HEK293 (cell line): ENCODE results near the gene WFDC10A.

Experiments used
- CTCF ChIA-PET: fragments of 350-600 bp; formaldehyde crosslinking; extraction: SDS; loops from one replicate; lab custom pipeline; 2021; ENCODE audit warnings: antibody characterized with exemption; lab: Yijun Ruan, JAX
- POLR2A ChIA-PET: fragments of 300-600 bp; formaldehyde crosslinking; extraction: SDS; loops from one replicate; lab custom pipeline; 2020; ENCODE audit warnings: antibody characterized with exemption, inconsistent platforms; lab: Yijun Ruan, JAX
- H3K27ac ChIP-seq: fragments of 200-500 bp; sonication (Bioruptor generic); 2 replicates; pipeline ENCODE4 v1.5.1; 2014; ENCODE audit warnings: low read depth, low read length, control low read depth, inconsistent platforms; ENCODE audit errors: extremely low read depth
- H3K36me3 ChIP-seq, 2 experiments: fragments of 200-500 bp in 1 of 2; sonication (Bioruptor generic) in 1 of 2; 1 replicate in 1 of 2; 2 replicates in 1 of 2; pipeline ENCODE4 v1.5.1; 2014 to 2017; ENCODE audit warnings: inconsistent platforms in 2 of 2, low read length in 2 of 2; ENCODE audit not compliant: control insufficient read depth in 2 of 2, insufficient read depth in 1 of 2
- H3K4me1 ChIP-seq: fragments of 200-500 bp; sonication (Bioruptor generic); 2 replicates; pipeline ENCODE4 v1.5.1; 2014; ENCODE audit warnings: mild to moderate bottlenecking, low read length, inconsistent platforms; ENCODE audit not compliant: control insufficient read depth, insufficient read depth
- H3K4me3 ChIP-seq: 2 replicates; pipeline ENCODE4 v1.5.1; 2011; ENCODE audit warnings: low read depth, mild to moderate bottlenecking, control low read depth, low read length, moderate library complexity
- H3K9me3 ChIP-seq: fragments of 200-500 bp; sonication (Bioruptor generic); 2 replicates; pipeline ENCODE4 v1.5.1; 2014; ENCODE audit warnings: low read depth, low read length, inconsistent platforms; ENCODE audit not compliant: control insufficient read depth, insufficient read depth
- BCL11A ChIP-seq: fragments of 450-650 bp; formaldehyde crosslinking; IDR thresholded peaks from 2 replicates; pipeline ENCODE4 v1.5.1; 2016; ENCODE audit warnings: low read depth, missing biosample characterization, missing genetic modification characterization
- GLIS1 ChIP-seq: fragments of 450-650 bp; formaldehyde crosslinking; IDR thresholded peaks from 2 replicates; pipeline ENCODE4 v1.5.1; 2016; ENCODE audit warnings: missing biosample characterization, missing genetic modification characterization
- HOXC10 ChIP-seq: sonication (generic); formaldehyde crosslinking; IDR thresholded peaks from 2 replicates; pipeline ENCODE4 v1.8.1; 2023; ENCODE audit warnings: mild to moderate bottlenecking, missing genetic modification reagents
- HOXD13 ChIP-seq: sonication (generic); formaldehyde crosslinking; IDR thresholded peaks from 2 replicates; pipeline ENCODE4 v1.8.0; 2022; ENCODE audit warnings: missing genetic modification reagents, borderline replicate concordance
- MYNN ChIP-seq: fragments of 450-650 bp; formaldehyde crosslinking; IDR thresholded peaks from 2 replicates; pipeline ENCODE4 v1.5.1; 2016; ENCODE audit warnings: missing biosample characterization, missing genetic modification characterization, borderline replicate concordance
- PRDM6 ChIP-seq: fragments of 450-650 bp; formaldehyde crosslinking; IDR thresholded peaks from 2 replicates; pipeline ENCODE4 v1.5.1; 2017; ENCODE audit warnings: missing biosample characterization, missing genetic modification characterization
- ZFP69B ChIP-seq: fragments of 450-650 bp; formaldehyde crosslinking; IDR thresholded peaks from 2 replicates; pipeline ENCODE4 v1.5.1; 2016; ENCODE audit warnings: missing biosample characterization, missing genetic modification characterization
- ZNF138 ChIP-seq: fragments of 450-650 bp; formaldehyde crosslinking; IDR thresholded peaks from 2 replicates; pipeline ENCODE4 v1.5.1; 2016; ENCODE audit warnings: missing biosample characterization, missing genetic modification characterization, borderline replicate concordance
- ZNF140 ChIP-seq: fragments of 450-650 bp; formaldehyde crosslinking; IDR thresholded peaks from 2 replicates; pipeline ENCODE4 v1.5.1; 2016; ENCODE audit warnings: missing biosample characterization, missing genetic modification characterization
- ZNF146 ChIP-seq: fragments of 450-650 bp; formaldehyde crosslinking; IDR thresholded peaks from 2 replicates; pipeline ENCODE4 v1.5.1; 2016; ENCODE audit warnings: missing biosample characterization, missing genetic modification characterization
- ZNF148 ChIP-seq: fragments of 450-650 bp; formaldehyde crosslinking; IDR thresholded peaks from 2 replicates; pipeline ENCODE4 v1.5.0; 2017; ENCODE audit warnings: missing biosample characterization, missing genetic modification characterization, borderline replicate concordance
- ZNF157 ChIP-seq: fragments of 450-650 bp; formaldehyde crosslinking; IDR thresholded peaks from 2 replicates; pipeline ENCODE4 v1.5.1; 2016; ENCODE audit warnings: missing biosample characterization, missing genetic modification characterization
- ZNF266 ChIP-seq: fragments of 450-650 bp; formaldehyde crosslinking; IDR thresholded peaks from 2 replicates; pipeline ENCODE4 v1.5.1; 2016; ENCODE audit warnings: missing biosample characterization, missing genetic modification characterization, low read depth
- ZNF324 ChIP-seq: fragments of 450-650 bp; formaldehyde crosslinking; IDR thresholded peaks from 2 replicates; pipeline ENCODE4 v1.5.1; 2016; ENCODE audit warnings: missing biosample characterization, missing genetic modification characterization
- ZNF341 ChIP-seq: fragments of 450-650 bp; formaldehyde crosslinking; IDR thresholded peaks from 2 replicates; pipeline ENCODE4; 2016; ENCODE audit warnings: low read depth, missing biosample characterization, missing genetic modification characterization
- ZNF544 ChIP-seq: fragments of 450-650 bp; formaldehyde crosslinking; IDR thresholded peaks from 2 replicates; pipeline ENCODE4 v1.5.0; 2017; ENCODE audit warnings: missing biosample characterization, missing genetic modification characterization
- ZNF549 ChIP-seq: fragments of 450-650 bp; IDR thresholded peaks from 2 replicates; pipeline ENCODE4 v1.5.1; 2018; ENCODE audit warnings: missing biosample characterization, missing genetic modification characterization, mild to moderate bottlenecking, inconsistent platforms, moderate library complexity
- ZNF558 ChIP-seq: fragments of 450-650 bp; formaldehyde crosslinking; IDR thresholded peaks from 2 replicates; pipeline ENCODE4 v1.5.1; 2016; ENCODE audit warnings: missing biosample characterization, missing genetic modification characterization
- ZNF639 ChIP-seq: fragments of 450-650 bp; formaldehyde crosslinking; IDR thresholded peaks from 2 replicates; pipeline ENCODE4 v1.5.1; 2016; ENCODE audit warnings: missing biosample characterization, missing genetic modification characterization
- ZNF792 ChIP-seq: fragments of 450-650 bp; formaldehyde crosslinking; IDR thresholded peaks from 2 replicates; pipeline ENCODE4 v1.5.1; 2016; ENCODE audit warnings: missing biosample characterization, missing genetic modification characterization
- ZSCAN30 ChIP-seq: fragments of 450-650 bp; IDR thresholded peaks from 2 replicates; pipeline ENCODE4 v1.5.1; 2018; ENCODE audit warnings: missing biosample characterization, mild to moderate bottlenecking, missing genetic modification characterization, moderate library complexity

WFDC10A gene

GRCh38 chr20:45630371-45630770 lies 832 bp downstream of the WFDC10A start:
- TF ChIP-seq ZNF146 (tag by site-specific recombination) = no peak
- TF ChIP-seq HOXD13 (CRISPR knock-in tag) = no peak
- no peak for TF ChIP-seq ZNF558 (tag by site-specific recombination)
- TF ChIP-seq ZNF266 (tag by site-specific recombination) = no peak
- no peak for TF ChIP-seq ZNF157 (tag by site-specific recombination)
- TF ChIP-seq MYNN (tag by site-specific recombination) = no peak
- TF ChIP-seq ZNF544 (tag by site-specific recombination) = no peak
- no peak for TF ChIP-seq PRDM6 (tag by site-specific recombination)
- no peak for TF ChIP-seq ZNF140 (tag by site-specific recombination)
- TF ChIP-seq ZNF148 (tag by site-specific recombination) = no peak
- TF ChIP-seq ZNF138 (tag by site-specific recombination) = no peak
- TF ChIP-seq ZNF549 (tag by site-specific recombination) = no peak
- TF ChIP-seq ZNF639 (tag by site-specific recombination) = no peak
- TF ChIP-seq GLIS1 = no peak
- no peak for TF ChIP-seq ZSCAN30
- TF ChIP-seq BCL11A = no peak
- no peak for TF ChIP-seq ZNF341
- TF ChIP-seq HOXC10 (CRISPR knock-in tag) = no peak
- TF ChIP-seq ZFP69B (tag by site-specific recombination) = no peak
- Histone ChIP-seq H3K4me3 (no peak overlapping the region), H3K27ac (no peak overlapping the region), H3K9me3 (no peaks in the 10 kb centered on the region), H3K4me1 (no peaks in the 10 kb centered on the region), H3K36me3 (no peaks in the 10 kb centered on the region)
- ChIA-PET CTCF (interaction anchor here (0.6 to 2.7 kb wide), 4 partner anchors 9 to 262 kb away, joined by 3 to 33 read pairs (median 6); no protein-coding TSS in a partner anchor), POLR2A (no interaction called here)

- POLR2A ChIA-PET = no interaction called here
- no peaks in the 10 kb centered on the region for H3K9me3 ChIP-seq
- TF ChIP-seq ZNF792 (tag by site-specific recombination) (no peak), ZNF324 (tag by site-specific recombination) (no peak)
- TF ChIP-seq, all 188 proteins: peak for 0
- Histone ChIP-seq H3K36me3 (no peaks in the 10 kb centered on the region), H3K4me1 (no peaks in the 10 kb centered on the region), H3K4me3 (no peak within 1 kb of the TSS), H3K27ac (no peak within 1 kb of the TSS)
- CTCF ChIA-PET = interaction anchor here (0.6 to 1.6 kb wide), 2 partner anchors 10 to 263 kb away, joined by 3 to 5 read pairs; no protein-coding TSS in a partner anchor
These were observed 1.6 kb downstream of the WFDC10A start, which contains the start of gene WFDC9 for GRCh38 chr20:45631184-45631583. WFDC9 (minus strand) TSS chr20:45631284; CDS start chr20:45610181, 21,103 bp downstream.
